Measurements from ENCODE around the gene CCDC126. TPM values are rescaled to one million over a fixed set of nuclear protein-coding genes. Genes with fewer than 3 reads are reported as not detected.

The CCDC126 gene
- total RNA-seq, 2 donors from 2014 or later, result 7.6 to 10.6 TPM

DNA sequence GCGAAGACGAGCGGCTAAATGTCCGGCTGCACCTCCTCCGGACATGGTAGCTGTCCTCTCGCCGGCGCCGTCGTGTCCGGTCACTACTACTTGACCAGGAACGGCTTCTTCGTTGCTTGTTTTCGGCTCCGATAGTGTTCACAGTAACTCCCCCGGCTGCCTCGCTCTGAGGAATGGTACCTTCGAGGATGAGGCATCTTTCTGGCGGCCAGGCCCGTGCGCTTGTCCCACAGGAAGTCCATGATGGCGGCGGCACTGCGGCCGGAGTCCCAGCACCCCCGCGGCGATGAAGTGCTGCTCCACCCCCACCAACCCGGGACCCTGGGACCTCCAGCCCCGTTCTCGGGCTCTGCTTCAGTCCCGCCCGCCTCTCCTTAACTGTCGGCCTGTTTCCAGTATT is 11.0 kb upstream of the CCDC126 start:
- H3K4me1 ChIP-seq, result no peaks in the 10 kb centered on the region
- TF ChIP-seq, protein P1, sequence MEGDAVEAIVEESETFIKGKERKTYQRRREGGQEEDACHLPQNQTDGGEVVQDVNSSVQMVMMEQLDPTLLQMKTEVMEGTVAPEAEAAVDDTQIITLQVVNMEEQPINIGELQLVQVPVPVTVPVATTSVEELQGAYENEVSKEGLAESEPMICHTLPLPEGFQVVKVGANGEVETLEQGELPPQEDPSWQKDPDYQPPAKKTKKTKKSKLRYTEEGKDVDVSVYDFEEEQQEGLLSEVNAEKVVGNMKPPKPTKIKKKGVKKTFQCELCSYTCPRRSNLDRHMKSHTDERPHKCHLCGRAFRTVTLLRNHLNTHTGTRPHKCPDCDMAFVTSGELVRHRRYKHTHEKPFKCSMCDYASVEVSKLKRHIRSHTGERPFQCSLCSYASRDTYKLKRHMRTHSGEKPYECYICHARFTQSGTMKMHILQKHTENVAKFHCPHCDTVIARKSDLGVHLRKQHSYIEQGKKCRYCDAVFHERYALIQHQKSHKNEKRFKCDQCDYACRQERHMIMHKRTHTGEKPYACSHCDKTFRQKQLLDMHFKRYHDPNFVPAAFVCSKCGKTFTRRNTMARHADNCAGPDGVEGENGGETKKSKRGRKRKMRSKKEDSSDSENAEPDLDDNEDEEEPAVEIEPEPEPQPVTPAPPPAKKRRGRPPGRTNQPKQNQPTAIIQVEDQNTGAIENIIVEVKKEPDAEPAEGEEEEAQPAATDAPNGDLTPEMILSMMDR (IDR thresholded peaks at IDR 0.05), result no peak
- no peaks in the 10 kb centered on the region for H3K27me3 ChIP-seq
- no peaks in the 10 kb centered on the region for H3K9me3 ChIP-seq
- no peak overlapping the region for H3K9ac ChIP-seq (ENCODE audit: low read depth in 2 of 2, low read length in 2 of 2)
- no peak for DNase-seq
- H3K36me3 ChIP-seq, result no peaks in the 10 kb centered on the region
- no peak overlapping the region for H3K27ac ChIP-seq
- intact Hi-C loops (cut with DNase I), result no loop called here
- H3K4me3 ChIP-seq, result no peak overlapping the region

DNA sequence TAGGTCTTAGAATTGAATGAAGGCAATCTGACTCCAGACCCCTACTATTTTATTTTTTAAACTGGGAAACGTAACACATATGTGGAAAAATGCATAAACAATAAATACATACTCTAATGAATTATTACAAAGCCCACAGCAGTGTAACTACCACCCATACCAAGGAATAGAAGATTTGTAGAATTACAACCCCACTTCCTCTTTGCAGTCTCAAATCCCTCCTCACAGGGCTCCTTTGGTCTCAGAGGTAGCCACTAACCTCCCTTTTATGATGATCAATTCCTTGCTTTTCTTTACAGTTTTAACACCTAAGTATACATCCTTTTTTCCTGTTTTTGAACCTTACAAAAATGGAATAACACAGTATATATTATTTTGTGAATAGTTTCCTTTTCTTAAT is 6.7 kb upstream of the CCDC126 start:
- DNase-seq, result no peak
- Histone ChIP-seq H3K27me3 (no peaks in the 10 kb centered on the region), H3K9me3 (no peaks in the 10 kb centered on the region), H3K27ac (no peak overlapping the region), H3K9ac (ENCODE audit: low read depth in 2 of 2, low read length in 2 of 2) (no peak overlapping the region), H3K4me1 (no peaks in the 10 kb centered on the region), H3K36me3 (no peaks in the 10 kb centered on the region), H3K4me3 (no peak overlapping the region)
- intact Hi-C loops (cut with DNase I), result no loop called here
- TF ChIP-seq, protein P1 (IDR thresholded peaks at IDR 0.05), result no peak

DNA sequence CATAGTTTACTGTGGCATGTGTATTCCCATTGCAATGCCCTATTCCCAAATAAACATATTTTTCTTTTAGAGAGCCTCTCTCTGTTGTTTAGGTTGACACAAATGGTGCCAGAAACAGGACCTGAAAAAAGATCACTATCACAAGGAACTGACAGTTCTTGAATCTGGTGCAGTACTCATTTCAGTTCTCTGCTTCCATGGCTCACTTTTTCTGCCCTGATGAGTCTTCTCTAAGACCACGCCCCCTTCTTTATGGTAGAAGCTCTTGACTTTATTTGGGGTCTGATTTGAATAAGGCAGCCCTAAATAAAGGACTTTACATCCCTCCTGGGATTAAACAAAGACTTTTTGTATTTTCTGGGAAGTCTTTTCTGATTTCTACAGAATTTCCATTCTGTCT is 3.5 kb upstream of the CCDC126 start:
- Histone ChIP-seq H3K4me1 (no peaks in the 10 kb centered on the region), H3K27ac (no peak overlapping the region), H3K36me3 (no peaks in the 10 kb centered on the region), H3K4me3 (no peak overlapping the region), H3K27me3 (no peaks in the 10 kb centered on the region), H3K9ac (ENCODE audit: low read depth in 2 of 2, low read length in 2 of 2) (no peak overlapping the region), H3K9me3 (no peaks in the 10 kb centered on the region)
- TF ChIP-seq, protein P1 (IDR thresholded peaks at IDR 0.05), result no peak
- intact Hi-C loops (cut with DNase I), result no loop called here
- DNase-seq, result no peak

DNA sequence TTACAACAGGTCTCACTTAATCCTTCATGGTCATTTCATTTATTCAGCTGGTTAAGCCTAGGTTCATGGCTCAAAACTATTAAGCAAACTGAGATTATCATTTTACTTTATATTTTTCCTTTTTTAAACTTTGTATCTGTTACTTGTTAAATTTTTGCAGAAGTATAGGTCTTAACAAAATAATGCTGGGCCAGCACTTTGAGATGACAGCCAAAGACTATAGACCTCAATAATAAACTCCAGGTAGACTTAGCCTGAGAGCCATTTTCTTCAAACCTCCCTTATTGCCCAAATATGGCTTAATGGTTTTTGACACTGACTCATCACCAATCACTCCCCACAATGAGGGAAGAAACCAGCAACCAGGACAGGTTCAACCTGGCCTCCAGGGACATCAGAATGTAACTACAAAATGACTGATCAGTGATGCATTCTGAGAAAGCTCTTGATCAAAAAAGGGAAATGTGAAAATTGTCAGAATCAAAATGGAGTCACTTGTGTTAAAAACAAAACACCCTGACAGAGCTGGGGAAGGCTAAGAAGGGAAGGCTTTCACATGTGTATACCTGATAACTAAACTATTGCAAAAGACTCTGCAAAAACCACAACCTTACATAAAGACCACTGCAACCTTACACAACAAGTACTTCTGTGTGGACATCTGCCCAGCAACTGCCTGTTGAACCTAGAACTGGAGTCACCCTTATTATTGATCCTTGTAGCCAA is 2.1 kb upstream of the CCDC126 start:
- Histone ChIP-seq H3K9me3 (no peaks in the 10 kb centered on the region), H3K4me1 (no peaks in the 10 kb centered on the region), H3K4me3 (no peak overlapping the region), H3K27me3 (no peaks in the 10 kb centered on the region), H3K9ac (ENCODE audit: low read depth in 2 of 2, low read length in 2 of 2) (no peak overlapping the region), H3K27ac (no peak overlapping the region), H3K36me3 (no peaks in the 10 kb centered on the region)
- TF ChIP-seq, protein P1 (IDR thresholded peaks at IDR 0.05), result no peak
- intact Hi-C loops (cut with DNase I), result no loop called here
- no peak for DNase-seq

DNA sequence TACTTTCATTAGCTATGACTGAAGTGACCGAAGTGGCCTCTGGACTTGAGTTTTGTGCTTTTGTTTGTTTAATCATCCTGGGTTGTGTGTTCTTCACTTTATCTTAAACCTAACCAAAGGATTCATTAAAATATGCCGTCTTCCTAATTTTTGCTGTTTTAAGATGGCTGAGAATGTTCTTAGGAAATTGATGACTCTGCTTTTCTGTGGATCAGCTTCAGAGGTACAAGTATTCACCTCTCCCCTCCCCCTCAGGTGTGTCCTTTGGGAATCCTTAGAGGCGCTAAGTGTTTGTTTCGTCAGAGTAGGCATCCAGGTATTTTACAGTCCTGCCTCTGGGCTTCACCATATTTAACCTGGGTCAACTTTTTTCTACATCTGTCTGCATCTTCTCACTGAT is 1.1 kb downstream of the CCDC126 start:
- peak overlapping the region; percentile 72 to 75 for H3K9ac ChIP-seq (ENCODE audit: low read depth in 2 of 2, low read length in 2 of 2)
- H3K36me3 ChIP-seq, result no peaks in the 10 kb centered on the region
- H3K27me3 ChIP-seq, result no peaks in the 10 kb centered on the region
- H3K4me1 ChIP-seq, result no peaks in the 10 kb centered on the region
- DNase-seq, result no peak
- peak overlapping the region; percentile 75 for H3K4me3 ChIP-seq
- TF ChIP-seq, protein P1 (IDR thresholded peaks at IDR 0.05), result no peak
- H3K27ac ChIP-seq, result peak overlapping the region; percentile 92
- intact Hi-C loops (cut with DNase I), result no loop called here
- no peaks in the 10 kb centered on the region for H3K9me3 ChIP-seq

Data from colonic mucosa (tissue), 4 donors.